Measurements from ENCODE around the gene PHGDH.
"Not testable (repeated sequence)": the region's sequence is repeated elsewhere in the genome, so short reads cannot be mapped to it uniquely, and the experiment has no call there.

The PHGDH gene

DNA sequence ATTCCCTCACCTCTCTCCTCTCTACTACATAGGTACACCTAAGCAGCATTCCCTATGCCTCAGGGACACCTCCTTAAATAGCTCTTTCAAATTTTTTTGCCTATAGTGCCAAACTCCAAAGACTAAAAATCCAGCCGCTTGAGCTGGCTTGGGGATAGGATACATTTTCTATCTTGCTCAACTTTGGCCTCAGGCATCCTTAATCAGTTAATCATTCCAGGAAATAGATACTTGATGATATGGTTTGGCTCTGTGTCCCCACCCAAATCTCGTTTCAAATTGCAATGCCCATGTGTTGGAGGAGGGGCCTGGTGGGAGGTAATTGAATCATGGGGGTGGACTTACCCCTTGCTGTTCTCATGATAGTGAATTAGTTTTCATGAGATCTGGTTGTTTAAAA lies 11.4 kb upstream of the PHGDH start:
- DNase-seq: no peak

DNA sequence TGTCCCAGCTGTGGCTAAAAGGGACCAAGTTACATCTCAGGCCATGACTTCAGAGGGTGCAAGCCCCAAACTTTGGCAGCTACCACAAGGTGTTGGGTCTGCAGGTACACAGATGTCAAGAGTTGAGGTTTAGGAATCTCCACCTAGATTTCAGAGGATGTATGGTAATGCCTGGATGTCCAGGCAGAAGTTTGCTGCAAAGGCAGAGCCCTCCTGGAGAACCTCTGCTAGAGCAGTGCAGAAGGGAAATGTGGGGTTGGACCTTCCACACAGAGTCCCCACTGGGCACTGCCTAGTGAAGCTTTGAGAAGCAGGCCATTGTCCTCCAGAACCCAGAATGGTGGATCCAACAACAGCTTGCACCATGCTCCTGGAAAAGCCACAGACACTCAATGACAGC lies 10.1 kb upstream of the PHGDH start:
- DNase-seq: no peak

DNA sequence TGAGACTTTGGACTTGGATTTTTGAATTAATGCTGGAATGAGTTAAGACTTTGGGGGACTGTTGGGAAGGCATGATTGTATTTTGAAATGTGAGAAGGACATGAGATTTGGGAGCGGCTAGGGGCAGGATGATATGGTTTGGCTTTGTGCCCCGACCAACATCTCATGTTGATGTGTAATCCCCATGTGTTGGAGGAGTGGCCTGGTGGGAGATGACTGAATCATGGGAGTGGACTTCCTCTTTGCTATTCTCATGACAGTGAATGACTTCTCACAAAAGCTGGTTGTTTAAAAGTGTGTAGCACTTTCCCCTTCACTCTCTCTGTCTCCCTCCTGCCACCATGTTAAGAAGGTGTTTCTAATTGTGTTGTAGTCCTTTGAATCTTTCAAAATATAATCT lies 9.3 kb upstream of the PHGDH start:
- no peak for DNase-seq

DNA sequence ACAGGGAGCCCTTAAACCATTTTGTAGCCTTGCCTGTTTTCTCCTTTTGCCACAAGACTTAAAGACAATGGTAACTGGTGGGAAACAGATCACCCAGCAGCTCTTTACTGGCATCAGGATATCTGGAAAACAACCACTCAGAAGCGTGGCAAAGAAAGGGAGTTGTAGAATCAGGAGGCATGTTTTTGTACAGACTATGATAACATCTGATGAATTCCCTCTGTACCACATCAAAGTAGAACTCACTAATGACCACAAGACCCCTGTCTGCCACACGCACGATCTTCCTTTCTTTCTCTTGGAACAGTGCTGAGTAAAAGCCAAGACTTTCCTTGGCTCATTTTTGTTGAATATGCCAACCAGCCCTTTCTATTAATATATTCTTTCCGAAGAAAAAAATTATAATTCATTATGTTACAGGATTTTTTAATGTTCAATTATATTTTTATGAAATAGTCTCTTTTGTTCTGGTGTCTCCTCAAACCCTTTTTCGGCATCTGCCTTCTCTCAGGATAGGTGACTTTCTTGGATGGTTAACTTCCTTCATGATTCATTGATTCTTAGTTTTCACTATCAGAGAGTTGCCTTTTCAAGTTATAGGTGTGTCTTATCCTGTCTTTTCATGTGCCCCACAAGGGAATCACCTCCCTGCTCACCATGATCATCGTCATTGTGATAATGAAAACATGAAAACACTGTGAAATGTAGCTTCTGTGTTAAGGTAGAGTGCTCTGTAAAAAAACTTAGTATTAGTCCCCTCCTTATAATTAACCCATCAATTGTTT lies 7.9 kb upstream of the PHGDH start:
- no peak for DNase-seq

DNA sequence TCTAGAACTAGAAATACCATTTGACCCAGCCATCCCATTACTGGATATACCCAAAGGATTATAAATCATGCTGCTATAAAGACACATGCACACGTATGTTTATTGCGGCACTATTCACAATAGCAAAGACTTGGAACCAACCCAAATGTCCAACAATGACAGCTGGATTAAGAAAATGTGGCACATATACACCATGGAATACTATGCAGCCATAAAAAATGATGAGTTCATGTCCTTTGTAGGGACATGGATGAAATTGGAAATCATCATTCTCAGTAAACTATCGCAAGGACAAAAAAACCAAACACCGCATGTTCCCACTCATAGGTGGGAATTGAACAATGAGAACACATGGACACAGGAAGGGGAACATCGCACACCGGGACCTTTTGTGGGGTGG lies 5.1 kb upstream of the PHGDH start:
- DNase-seq: not testable (repeated sequence)

DNA sequence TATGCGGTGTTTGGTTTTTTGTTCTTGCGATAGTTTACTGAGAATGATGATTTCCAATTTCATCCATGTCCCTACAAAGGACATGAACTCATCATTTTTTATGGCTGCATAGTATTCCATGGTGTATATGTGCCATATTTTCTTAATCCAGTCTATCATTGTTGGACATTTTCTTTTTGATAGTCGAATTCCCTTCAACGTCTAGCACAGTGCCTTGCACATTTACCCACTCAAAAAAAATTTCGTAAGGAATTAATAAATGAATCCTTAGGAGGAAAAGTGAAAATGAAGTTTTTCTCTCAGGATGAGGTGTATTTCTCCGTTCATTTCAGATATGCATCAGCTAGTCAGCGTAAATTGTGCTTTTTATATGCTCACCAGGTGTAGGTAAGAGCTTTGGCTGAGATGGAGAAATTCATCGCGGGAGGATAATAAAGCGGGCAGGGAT lies 354 bp upstream of the PHGDH start:
- not testable (repeated sequence) for DNase-seq

DNA sequence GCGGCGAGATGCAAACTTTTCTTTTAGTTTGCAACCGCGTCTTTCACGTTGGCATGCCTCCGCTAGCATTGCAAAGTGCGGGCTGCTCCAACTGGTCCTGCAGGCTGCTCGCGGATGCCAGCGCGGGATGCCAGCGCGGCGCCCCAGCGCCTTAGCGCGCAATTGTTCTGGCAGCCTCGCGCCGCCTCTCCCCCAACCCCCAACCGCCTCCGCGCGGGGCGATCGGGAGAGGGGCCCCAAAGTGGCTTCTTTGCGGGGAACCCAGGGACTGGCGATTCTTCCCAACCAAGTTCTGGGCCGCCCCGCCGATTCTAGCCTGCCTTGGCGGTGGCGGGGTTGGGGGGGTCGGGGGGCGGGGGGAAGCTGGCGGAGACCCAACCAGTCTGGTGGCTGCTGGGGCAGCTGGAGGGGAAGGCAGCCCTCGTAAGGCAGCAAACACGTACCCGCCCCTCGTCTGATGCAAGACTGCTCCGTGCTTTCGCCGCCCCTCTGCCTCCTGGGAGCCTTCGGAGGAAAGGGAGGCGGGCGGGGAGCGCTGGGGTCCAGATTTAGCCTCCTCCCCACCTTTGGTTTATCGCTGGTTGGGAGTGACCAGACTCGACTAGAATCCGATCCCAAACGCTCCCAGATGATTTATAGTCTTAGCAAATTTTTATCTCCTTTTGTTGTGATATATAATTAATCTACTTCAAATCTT lies 756 bp downstream of the PHGDH start:
- DNase-seq: peak; percentile 29 to 35

DNA sequence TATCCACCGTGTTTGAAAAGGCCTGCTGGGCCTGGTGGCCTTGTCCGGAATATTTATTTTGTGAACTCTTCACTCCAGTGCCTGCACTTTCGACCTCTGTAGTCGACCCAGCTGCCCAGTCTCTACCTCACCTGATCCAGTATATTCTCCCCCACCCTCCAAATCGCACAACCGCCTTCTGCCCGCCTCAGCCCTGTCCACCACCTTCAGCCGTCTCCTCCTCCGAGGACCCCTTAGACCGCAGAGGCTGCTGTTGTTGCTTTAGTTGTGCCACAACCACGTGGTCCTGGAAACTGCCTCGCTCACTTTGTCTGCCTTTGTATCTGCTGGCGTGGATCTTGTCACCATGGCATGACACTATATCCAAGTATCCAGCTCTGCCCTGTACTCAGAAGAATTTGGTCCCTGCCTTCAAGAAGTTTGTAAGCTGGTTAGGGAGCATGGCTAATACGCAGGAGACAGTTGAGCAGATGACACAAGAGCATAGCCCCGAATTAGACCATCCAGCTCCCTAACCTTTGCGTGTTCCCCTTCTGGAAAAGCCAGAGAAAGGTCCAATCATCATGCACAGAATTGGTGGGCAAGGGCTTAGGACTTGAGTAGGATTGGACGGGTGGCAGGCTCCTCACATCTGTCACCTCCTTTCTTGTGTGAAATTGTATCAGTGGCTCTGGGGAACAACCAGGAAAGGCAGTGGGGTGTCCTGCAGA lies 1.5 kb downstream of the PHGDH start:
- DNase-seq: no peak

DNA sequence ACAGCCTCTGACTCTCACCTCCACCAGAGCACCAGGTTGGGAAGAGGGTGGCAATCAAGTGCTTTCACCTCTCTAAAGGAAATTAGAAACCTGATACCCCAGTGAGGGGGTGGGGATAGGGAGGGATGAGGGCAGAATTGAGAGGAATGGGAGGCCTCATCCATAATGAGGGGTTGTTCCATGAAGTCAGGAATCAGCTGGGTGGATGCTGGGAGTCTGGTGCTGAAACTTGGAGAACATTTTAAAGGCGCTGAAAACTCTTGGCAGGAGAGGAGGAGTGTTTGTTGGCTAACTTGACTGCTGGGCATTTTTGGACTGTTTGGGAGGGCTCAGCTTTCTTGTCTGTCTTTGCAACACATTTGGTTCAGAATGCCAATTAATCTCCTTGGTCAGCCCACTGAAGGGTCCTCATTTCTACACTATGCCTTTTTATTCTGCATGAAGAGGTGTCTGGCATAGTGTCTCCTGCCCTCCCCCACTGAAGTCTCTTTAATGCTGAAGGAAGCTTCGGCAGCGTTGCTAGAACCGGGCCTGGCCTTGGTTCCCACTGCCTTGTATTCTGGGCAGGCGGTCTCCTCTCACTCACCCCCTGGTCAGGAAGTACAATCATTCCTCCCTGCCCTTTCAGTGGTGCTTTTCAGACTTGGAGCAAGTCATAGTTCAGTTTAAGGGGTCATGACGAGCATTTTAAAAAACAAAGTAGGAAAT lies 2.2 kb downstream of the PHGDH start:
- no peak for DNase-seq

DNA sequence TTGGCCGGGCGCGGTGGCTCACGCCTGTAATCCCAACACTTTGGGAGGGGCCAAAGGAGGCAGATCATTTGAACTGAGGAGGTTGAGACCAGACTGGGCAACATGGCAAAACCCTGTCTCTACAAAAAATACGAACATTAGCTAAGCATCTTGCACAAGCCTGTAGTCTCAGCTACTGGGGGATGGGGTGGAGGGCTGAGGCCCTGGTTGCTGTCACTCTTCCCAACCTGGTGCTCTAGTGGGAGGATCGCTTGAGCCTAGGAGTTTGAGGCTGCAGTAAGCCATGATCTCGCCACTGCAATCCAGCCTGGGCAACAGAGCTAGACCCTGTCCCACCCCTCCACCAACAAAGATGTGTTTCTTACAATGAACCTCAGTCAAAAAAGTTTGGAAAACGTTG lies 2.8 kb downstream of the PHGDH start:
- DNase-seq: no peak

DNA sequence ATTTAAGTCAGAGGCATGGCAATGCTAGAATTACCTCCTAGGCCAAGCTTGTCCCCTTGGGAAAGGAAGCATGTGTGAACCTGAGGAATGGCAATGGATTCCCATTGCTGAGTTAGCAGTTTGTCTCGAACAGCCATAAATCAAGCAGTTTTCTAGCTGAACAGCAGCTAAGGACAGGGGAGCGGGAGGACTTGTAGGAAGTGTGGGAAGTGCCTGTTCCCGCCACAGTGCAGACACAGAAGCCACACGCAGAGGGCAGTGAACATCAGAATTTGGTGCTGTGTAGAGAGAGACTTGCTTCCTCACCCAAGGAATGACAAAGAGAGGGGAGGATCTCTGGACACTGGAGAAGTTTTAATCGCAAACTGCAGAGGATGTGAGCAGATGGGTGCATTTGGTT lies 3.8 kb downstream of the PHGDH start:
- no peak for DNase-seq

DNA sequence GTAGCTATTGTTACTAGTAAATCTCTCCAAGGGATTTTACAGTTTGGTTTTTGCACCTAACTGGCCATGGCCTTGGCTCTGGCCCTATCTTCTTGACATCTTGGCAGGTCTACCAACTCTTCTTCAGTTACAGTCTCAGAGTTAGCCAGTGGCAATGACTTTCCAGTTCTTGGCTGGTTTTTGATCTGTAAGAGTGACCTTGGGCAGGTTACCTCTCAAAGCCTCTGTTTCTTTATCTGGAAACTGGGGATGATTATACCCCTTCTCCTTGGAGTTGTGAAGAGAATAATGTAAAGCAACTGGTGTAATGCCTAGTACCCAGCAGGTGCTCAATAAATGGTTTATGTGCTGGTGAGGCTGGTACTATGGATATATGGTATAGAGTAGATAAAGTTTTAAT lies 6.7 kb downstream of the PHGDH start:
- DNase-seq: no peak

DNA sequence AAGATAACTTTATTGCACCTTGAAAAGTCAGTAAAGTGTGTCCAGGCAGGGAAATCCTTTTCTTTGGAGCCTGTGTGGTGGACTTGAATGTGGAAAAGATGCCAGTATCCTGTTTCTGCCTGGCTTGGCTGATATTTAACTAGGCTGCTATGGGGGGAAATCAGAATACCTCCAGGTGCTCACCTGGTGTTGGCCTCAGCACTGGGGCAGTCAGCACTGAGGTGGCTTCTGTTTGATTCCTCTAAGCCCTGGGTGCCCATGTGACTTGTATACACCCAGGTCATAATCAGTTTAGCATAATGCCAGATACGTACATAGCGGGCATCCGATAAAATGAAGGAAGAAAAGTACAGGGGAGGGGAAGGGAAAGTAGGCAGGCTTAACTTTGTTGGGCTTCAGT lies 7.2 kb downstream of the PHGDH start:
- DNase-seq: no peak

DNA sequence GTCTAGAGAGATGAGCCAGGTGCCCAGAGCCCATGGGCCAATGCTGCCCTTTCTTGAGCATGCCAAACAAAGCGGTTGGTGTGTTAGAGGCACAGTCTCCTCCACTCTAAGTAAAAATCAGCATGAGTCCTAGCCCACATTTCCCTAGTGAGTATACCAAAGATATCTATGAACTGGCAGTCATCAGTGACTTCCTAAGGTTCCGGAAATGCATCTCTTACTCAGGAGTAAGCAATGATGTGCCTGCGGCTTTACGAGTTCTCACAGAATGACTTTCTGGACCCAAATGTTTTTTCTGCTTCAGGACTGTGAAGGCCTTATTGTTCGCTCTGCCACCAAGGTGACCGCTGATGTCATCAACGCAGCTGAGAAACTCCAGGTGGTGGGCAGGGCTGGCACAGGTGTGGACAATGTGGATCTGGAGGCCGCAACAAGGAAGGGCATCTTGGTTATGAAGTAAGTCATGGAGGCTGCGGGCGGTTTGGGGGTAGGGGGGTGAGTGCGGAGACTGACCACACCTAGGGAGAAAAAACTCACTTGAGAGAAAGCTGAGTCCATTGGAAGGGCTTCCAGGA lies 9.2 kb downstream of the PHGDH start:
- no peak for DNase-seq

DNA sequence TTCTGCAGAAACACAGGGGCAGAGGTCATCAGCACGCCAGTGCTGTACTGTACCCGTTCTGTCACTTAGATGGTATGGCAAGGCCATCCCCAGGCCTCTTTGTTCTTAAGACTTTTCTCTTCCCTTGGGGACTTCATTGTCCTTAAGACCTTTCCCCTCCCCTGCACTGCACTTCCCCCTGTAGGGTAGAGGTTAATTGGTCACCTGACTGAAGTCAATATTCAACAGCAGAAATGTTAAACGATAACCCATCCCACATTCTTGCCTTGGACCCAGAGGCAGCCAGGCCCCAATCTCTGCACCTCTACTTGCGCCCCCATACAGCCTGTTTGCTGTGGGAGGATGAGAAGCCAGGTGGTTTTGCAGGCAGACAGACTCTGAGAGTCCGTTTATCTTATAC lies 10.2 kb downstream of the PHGDH start:
- no peak for DNase-seq

DNA sequence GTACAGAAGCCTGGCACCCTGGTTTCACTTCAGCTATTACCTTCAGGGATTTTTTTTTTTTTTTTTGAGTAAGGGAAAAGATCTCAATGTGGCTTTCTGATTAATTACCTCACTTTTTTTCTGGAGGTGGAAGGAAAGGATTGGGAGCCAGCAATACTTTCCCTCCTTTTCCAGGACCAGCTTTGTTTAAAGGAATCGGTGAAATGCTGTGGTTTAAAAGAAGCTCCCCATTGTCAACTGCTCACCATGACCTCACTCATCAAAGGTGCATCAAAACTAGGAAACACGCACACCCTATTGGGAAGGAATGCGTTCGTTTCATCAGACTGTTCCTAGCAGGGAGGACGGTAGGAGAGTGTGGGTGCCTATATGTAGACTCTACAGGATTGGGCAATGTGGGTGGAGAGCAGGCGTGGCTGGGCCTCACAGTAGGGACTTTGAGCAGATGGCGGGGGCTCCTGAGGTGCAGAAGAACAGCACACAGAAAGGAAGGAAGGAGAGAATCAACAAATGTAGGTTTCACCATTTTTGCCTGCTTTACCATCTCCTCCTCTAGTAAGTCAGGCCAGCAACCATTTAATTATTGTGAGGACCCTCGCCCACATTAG lies 13.0 kb downstream of the PHGDH start:
- DNase-seq: no peak

DNA sequence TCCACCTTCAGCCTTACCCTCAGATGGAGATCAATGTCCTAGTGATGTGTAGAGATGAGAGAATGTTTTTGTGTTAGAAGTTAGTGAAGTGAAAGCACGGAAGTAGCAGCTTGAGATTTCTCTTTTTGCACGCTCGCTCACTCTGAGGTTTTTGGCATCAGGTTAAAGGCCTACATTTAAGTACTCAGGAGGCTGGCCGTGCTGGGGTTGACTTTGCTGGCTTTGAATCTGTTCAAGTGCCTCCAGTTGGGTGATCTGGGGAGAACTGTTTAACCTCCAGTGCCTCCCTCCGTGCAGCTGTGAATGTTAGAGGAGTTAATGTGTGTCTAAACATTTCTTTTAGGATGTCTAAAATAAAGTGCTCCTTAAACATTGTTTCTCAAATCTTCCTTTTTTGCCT lies 13.9 kb downstream of the PHGDH start:
- no peak for DNase-seq

DNA sequence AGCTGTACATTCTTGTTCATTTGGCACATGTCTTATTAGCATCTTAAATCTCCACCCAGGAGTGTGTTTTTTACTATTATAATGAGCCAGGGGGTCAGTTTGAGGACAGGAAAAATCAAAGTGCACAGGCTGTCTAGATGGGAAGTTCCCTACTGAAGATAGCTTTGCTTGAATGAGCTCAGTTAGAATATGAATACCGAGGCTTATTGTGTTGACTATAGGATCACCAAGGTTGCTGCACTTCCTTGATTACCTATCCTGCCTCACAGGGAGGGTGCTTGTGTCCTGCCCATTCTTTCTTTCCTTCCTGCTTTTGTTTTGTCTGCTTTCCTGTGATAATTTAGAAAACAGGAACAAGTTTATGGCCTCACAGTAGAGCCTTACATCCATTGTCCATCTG lies 16.3 kb downstream of the PHGDH start:
- no peak for DNase-seq

DNA sequence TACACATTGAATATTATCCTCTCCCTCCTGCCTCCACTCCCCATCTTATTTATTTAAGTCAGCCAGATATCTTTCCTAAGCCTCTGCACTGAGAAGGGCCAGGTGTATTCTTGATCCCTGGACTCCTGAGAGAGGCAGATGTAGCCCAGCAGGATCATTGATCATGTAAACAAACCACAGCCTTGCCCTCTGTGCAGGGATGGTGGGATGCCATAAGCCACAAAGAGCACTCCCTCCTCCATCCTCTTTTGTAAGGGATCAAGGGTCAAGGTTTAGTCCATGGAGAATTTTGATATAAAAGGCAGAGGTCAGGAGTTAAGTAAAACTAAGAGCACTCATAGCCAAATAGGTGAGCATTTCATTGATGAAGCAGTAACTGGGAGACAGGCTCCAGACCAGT lies 17.3 kb downstream of the PHGDH start:
- DNase-seq: no peak

DNA sequence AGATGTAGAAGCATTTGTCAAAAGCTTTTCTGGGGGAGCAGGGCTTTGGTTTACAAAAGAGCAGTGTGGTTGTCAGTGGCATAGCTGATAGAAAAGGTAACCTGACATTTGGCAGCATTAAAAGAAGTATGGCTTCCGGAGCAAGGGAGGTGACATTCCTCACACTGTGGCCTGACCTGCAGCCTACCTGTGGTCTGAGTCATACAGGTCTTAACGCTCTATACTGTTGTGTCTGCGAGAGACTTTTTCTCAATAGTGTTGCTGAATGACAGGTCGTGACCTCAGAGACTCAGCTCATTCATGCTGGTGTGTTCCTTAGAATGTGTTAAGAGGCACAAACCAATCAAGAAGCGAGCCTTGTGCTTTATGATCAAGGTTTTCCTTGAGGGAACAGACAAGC lies 19.3 kb downstream of the PHGDH start:
- no peak for DNase-seq

DNA sequence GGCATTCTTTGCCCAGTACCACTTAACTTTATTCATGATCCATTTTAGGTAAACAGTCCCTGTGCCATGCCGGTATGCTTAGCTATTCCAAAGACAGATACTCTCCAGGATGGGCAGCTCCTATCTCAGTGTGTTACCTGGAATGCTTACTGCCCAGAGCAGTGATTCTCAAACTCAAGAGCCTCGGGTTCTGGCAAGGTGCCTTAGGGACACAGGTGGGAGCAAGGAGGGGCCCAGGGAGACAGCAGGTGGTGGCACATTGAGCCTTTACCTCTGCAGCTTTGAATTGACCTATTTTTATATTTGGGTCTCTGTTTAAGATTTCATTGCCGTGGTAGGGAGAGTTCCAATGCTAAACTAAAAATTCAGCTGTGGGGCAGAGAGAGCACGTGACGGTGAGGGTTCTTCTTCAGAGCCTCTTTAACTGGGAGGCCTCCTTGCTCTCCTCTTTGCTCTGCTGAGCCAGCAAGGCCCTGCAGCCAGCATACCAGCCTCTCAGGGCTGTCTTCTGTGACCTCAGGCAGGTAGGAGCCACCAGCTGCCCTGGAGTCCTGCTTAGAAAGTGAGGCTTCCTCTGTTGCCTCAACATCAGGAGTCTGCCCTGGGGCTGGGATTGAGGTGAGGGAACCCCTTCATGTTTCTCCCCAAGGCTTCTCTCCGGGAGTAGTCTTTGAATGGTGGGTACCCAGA lies 20.2 kb downstream of the PHGDH start:
- no peak for DNase-seq

Measured in stimulated activated CD4-positive, alpha-beta T cell treated with anti-CD3 and anti-CD28 coated beads, Interleukin-2, amount 100 ng/mL, for 48 hours (primary cell).